H1 (cell line): ENCODE measurements around the gene MAFB. TPM values are rescaled to one million over a fixed set of nuclear protein-coding genes. Genes with fewer than 3 reads are reported as not detected.
A peak's percentile ranks its signal among the peaks of the same experiment; 100 is the strongest.

Experiments
- CTCF ChIA-PET: fragments of 300-600 bp; sonication (Branson Sonifier 250); formaldehyde crosslinking; loops from one replicate; lab custom pipeline; 2021; ENCODE audit not compliant: partially characterized antibody; lab: Charles Lee
- POLR2A ChIA-PET: fragments of 300-600 bp; sonication (Branson Sonifier 250); formaldehyde crosslinking; loops from one replicate; lab custom pipeline; 2021; ENCODE audit warnings: inconsistent platforms; ENCODE audit not compliant: partially characterized antibody; lab: Charles Lee
- DNase-seq, 2 experiments: peaks; one replicate each; pipeline versions ENCODE4 v3.0.0 to v3.0.0-alpha.2; 2010 to 2022; ENCODE audit warnings: low spot score in 2 of 2, low read depth in 1 of 2, mixed read lengths in 1 of 2
- FAIRE-seq: peaks from 2 replicates; lab custom pipeline; 2011; peaks lifted over from hg19 to GRCh38; lab: Jason Lieb, UNC
- H2AFZ ChIP-seq: 2 replicates; pipeline ENCODE4 v1.8.1; 2012; ENCODE audit warnings: low read length, inconsistent platforms
- H2AK5ac ChIP-seq: 2 replicates; pipeline ENCODE4 v1.6.1; 2013; ENCODE audit warnings: low read depth, low read length
- H2BK120ac ChIP-seq: replicated peaks from 2 replicates; pipeline ENCODE3; 2013; ENCODE audit warnings: low read depth, low read length, inconsistent platforms
- H2BK12ac ChIP-seq: 2 replicates; pipeline ENCODE4 v1.6.1; 2013; ENCODE audit warnings: low read depth, low read length
- H2BK15ac ChIP-seq: 2 replicates; pipeline ENCODE4 v1.6.1; 2013; ENCODE audit warnings: low read length
- H2BK20ac ChIP-seq: 2 replicates; pipeline ENCODE4 v1.6.1; 2013; ENCODE audit warnings: low read length
- H2BK5ac ChIP-seq: 2 replicates; pipeline ENCODE4 v1.6.1; 2013; ENCODE audit warnings: low read depth, low read length
- H3K14ac ChIP-seq: 2 replicates; pipeline ENCODE4 v1.6.1; 2013; ENCODE audit warnings: inconsistent platforms; ENCODE audit not compliant: insufficient read length
- H3K18ac ChIP-seq: 2 replicates; pipeline ENCODE4 v1.6.1; 2013; ENCODE audit warnings: low read length; ENCODE audit errors: extremely low read depth
- H3K23ac ChIP-seq: 2 replicates; pipeline ENCODE4 v1.6.1; 2013; ENCODE audit warnings: inconsistent platforms; ENCODE audit not compliant: insufficient read length
- H3K23me2 ChIP-seq: 2 replicates; pipeline ENCODE4 v1.6.1; 2013; ENCODE audit warnings: low read depth, low read length
- H3K27ac ChIP-seq: 2 replicates; pipeline ENCODE4 v1.6.1; 2011; ENCODE audit warnings: low read depth, low read length, inconsistent platforms
- H3K27me3 ChIP-seq, 4 experiments: replicated peaks in 1 of 4; 1 replicate in 1 of 4; 2 replicates in 3 of 4; pipeline versions ENCODE4 v1.6.1 to v1.8.1; 2011 to 2013; ENCODE audit warnings: low read length in 3 of 4, mild to moderate bottlenecking in 3 of 4, inconsistent platforms in 2 of 4, mixed read lengths in 2 of 4, moderate library complexity in 1 of 4; ENCODE audit not compliant: control insufficient read depth in 3 of 4, insufficient read depth in 3 of 4; ENCODE audit errors: extremely low read depth in 1 of 4
- H3K36me3 ChIP-seq, 4 experiments: 2 replicates each; pipeline versions ENCODE4 v1.6.1 to v1.8.1; 2011 to 2013; ENCODE audit warnings: mild to moderate bottlenecking in 4 of 4, low read length in 3 of 4, moderate library complexity in 2 of 4, control low read depth in 1 of 4, inconsistent platforms in 1 of 4; ENCODE audit not compliant: insufficient read depth in 4 of 4, control insufficient read depth in 2 of 4
- H3K4ac ChIP-seq: replicated peaks from 2 replicates; pipeline ENCODE3; 2013; ENCODE audit warnings: low read length, low read depth, mixed read lengths, inconsistent platforms; ENCODE audit not compliant: insufficient read length
- H3K4me1 ChIP-seq, 4 experiments: replicated peaks in 1 of 4; 1 replicate in 1 of 4; 2 replicates in 3 of 4; pipeline versions ENCODE4 v1.6.1 to v1.8.1; 2011 to 2013; ENCODE audit warnings: low read length in 3 of 4, inconsistent platforms in 2 of 4, mixed read lengths in 1 of 4; ENCODE audit not compliant: insufficient read depth in 4 of 4, control insufficient read depth in 3 of 4
- H3K4me2 ChIP-seq, 2 experiments: 2 replicates each; pipeline versions ENCODE4 v1.6.1 to v1.8.1; 2011 to 2013; ENCODE audit warnings: low read depth in 2 of 2, low read length in 2 of 2, control low read depth in 1 of 2, inconsistent platforms in 1 of 2, mild to moderate bottlenecking in 1 of 2; ENCODE audit not compliant: insufficient read depth in 1 of 2
- H3K4me3 ChIP-seq, 4 experiments: fragments of 200-600, 300-600 bp in 1 of 4; sonication (generic), shearing (Covaris generic), sonication (Bioruptor Twin) in 1 of 4; 2 replicates each; pipeline versions ENCODE4 v1.5.1 to v1.8.1; 2011 to 2016; ENCODE audit warnings: low read length in 4 of 4, low read depth in 3 of 4, control low read depth in 2 of 4, inconsistent platforms in 2 of 4, mild to moderate bottlenecking in 2 of 4, mixed read lengths in 1 of 4, moderate library complexity in 1 of 4; ENCODE audit not compliant: insufficient read depth in 2 of 4; ENCODE audit errors: extremely low read depth in 1 of 4
- H3K56ac ChIP-seq: replicated peaks from 2 replicates; pipeline ENCODE3; 2013; ENCODE audit warnings: low read depth, mild to moderate bottlenecking, mixed read lengths, low read length, inconsistent platforms; ENCODE audit not compliant: insufficient read length
- H3K79me1 ChIP-seq: 2 replicates; pipeline ENCODE4 v1.6.1; 2013; ENCODE audit warnings: low read depth, low read length, control low read depth
- H3K79me2 ChIP-seq, 2 experiments: 2 replicates each; pipeline versions ENCODE4 v1.6.1 to v1.8.1; 2012 to 2013; ENCODE audit warnings: low read length in 2 of 2, mild to moderate bottlenecking in 2 of 2, inconsistent platforms in 1 of 2; ENCODE audit not compliant: insufficient read depth in 2 of 2, control insufficient read depth in 1 of 2
- H3K9ac ChIP-seq, 4 experiments: replicated peaks in 1 of 4; 1 replicate in 1 of 4; 2 replicates in 3 of 4; pipeline versions ENCODE4 v1.6.1 to v1.8.1; 2011 to 2013; ENCODE audit warnings: low read depth in 3 of 4, low read length in 3 of 4, control low read depth in 2 of 4, mild to moderate bottlenecking in 2 of 4, moderate library complexity in 2 of 4, inconsistent platforms in 1 of 4; ENCODE audit errors: extremely low read depth in 1 of 4
- H3K9me3 ChIP-seq, 2 experiments: 2 replicates each; pipeline versions ENCODE4 v1.6.1 to v1.8.1; 2012 to 2013; ENCODE audit warnings: mild to moderate bottlenecking in 2 of 2, moderate library complexity in 2 of 2, control low read depth in 1 of 2, inconsistent platforms in 1 of 2, low read depth in 1 of 2, low read length in 1 of 2, mixed read lengths in 1 of 2; ENCODE audit not compliant: insufficient read depth in 2 of 2
- H4K20me1 ChIP-seq, 2 experiments: replicated peaks in 1 of 2; 2 replicates each; pipeline versions ENCODE3 to v1.8.1; 2011 to 2013; ENCODE audit warnings: inconsistent platforms in 2 of 2, low read length in 2 of 2, mild to moderate bottlenecking in 1 of 2; ENCODE audit not compliant: insufficient read depth in 2 of 2, control insufficient read depth in 1 of 2
- H4K5ac ChIP-seq: 2 replicates; pipeline ENCODE4 v1.6.1; 2013; ENCODE audit warnings: low read length, low read depth, mixed read lengths, inconsistent platforms; ENCODE audit not compliant: insufficient read length
- H4K8ac ChIP-seq: 2 replicates; pipeline ENCODE4 v1.8.0; 2013; ENCODE audit warnings: mild to moderate bottlenecking, moderate library complexity, low read length, inconsistent platforms; ENCODE audit not compliant: insufficient read depth; ENCODE audit errors: extremely low read depth
- H4K91ac ChIP-seq: replicated peaks from 2 replicates; pipeline ENCODE3; 2013; ENCODE audit warnings: low read length, mixed read lengths, inconsistent platforms; ENCODE audit not compliant: insufficient read length
- BRCA1 ChIP-seq: IDR thresholded peaks from 2 replicates; pipeline ENCODE4 v1.6.1; 2012; ENCODE audit warnings: low read depth, low read length, improper control_type of control experiment
- CHD2 ChIP-seq: IDR thresholded peaks from 2 replicates; pipeline ENCODE4 v1.6.1; 2012; ENCODE audit warnings: low read length, improper control_type of control experiment
- EP300 ChIP-seq, 2 experiments: IDR thresholded peaks; 1 replicate in 1 of 2; 2 replicates in 1 of 2; pipeline ENCODE4 v1.6.1; 2011 to 2012; ENCODE audit warnings: low read depth in 2 of 2, low read length in 2 of 2, mild to moderate bottlenecking in 2 of 2, borderline replicate concordance in 1 of 2, inconsistent platforms in 1 of 2, moderate library complexity in 1 of 2
- GABPA ChIP-seq: IDR thresholded peaks from 2 replicates; pipeline ENCODE4 v1.6.1; 2011; ENCODE audit warnings: mild to moderate bottlenecking, low read length, moderate library complexity, borderline replicate concordance; ENCODE audit not compliant: insufficient read depth
- HDAC2 ChIP-seq, 2 experiments: fragments of 300-600 bp in 1 of 2; sonication (generic) in 1 of 2; IDR thresholded peaks; 2 replicates each; pipeline ENCODE4 v1.6.1; 2011 to 2012; ENCODE audit warnings: low read depth in 2 of 2, low read length in 2 of 2, mild to moderate bottlenecking in 2 of 2, moderate library complexity in 2 of 2, borderline replicate concordance in 1 of 2, inconsistent platforms in 1 of 2
- PHF8 ChIP-seq: fragments of 200-600 bp; sonication (generic); conservative IDR thresholded peaks from 2 replicates; pipeline ENCODE4 v1.7.1; 2012; ENCODE audit warnings: low read depth, mild to moderate bottlenecking, inconsistent platforms, low read length, moderate library complexity
- RXRA ChIP-seq: IDR thresholded peaks from 2 replicates; pipeline ENCODE4 v1.6.1; 2011; ENCODE audit warnings: low read depth, mild to moderate bottlenecking, low read length, moderate library complexity; ENCODE audit not compliant: insufficient read depth
- SAP30 ChIP-seq: fragments of 300-600 bp; sonication (generic); IDR thresholded peaks from 2 replicates; pipeline ENCODE4 v1.7.1; 2012; ENCODE audit warnings: low read length, moderate library complexity, mild to moderate bottlenecking, inconsistent platforms; ENCODE audit not compliant: insufficient read depth, insufficient replicate concordance
- SIN3A ChIP-seq, 2 experiments: IDR thresholded peaks in 1 of 2; conservative IDR thresholded peaks in 1 of 2; 2 replicates each; pipeline ENCODE4 v1.6.1; 2011 to 2012; ENCODE audit warnings: low read length in 2 of 2, improper control_type of control experiment in 1 of 2, low read depth in 1 of 2, mild to moderate bottlenecking in 1 of 2
- SIRT6 ChIP-seq: IDR thresholded peaks from one replicate; pipeline ENCODE4 v1.7.1; 2012; ENCODE audit warnings: low read length, inconsistent platforms
- TAF7 ChIP-seq: optimal IDR thresholded peaks from 2 replicates; pipeline ENCODE3; 2011; ENCODE audit warnings: low read depth, mild to moderate bottlenecking, inconsistent platforms, low read length, moderate library complexity, borderline replicate concordance
- TBP ChIP-seq: IDR thresholded peaks from 2 replicates; pipeline ENCODE4 v1.6.1; 2011; ENCODE audit warnings: low read depth, low read length, improper control_type of control experiment
- TCF12 ChIP-seq: IDR thresholded peaks from 2 replicates; pipeline ENCODE4 v1.6.1; 2011; ENCODE audit warnings: low read depth, mild to moderate bottlenecking, low read length
- YY1 ChIP-seq: IDR thresholded peaks from 2 replicates; pipeline ENCODE4 v1.6.1; 2011; ENCODE audit warnings: low read depth, mild to moderate bottlenecking, low read length
- WGBS, 2 experiments: shearing (Covaris generic) in 1 of 2; methylation state at CpG; one replicate each; pipeline versions ENCODE4 v1.1.6 to v1.1.7; 2013 to 2015; ENCODE audit warnings: low lambda C conversion rate in 2 of 2, mixed read lengths in 2 of 2, inconsistent platforms in 1 of 2, low coverage in 1 of 2, missing lambda C conversion rate in 1 of 2; ENCODE audit not compliant: insufficient replicate concordance in 2 of 2, insufficient coverage in 1 of 2, insufficient read length in 1 of 2; ENCODE audit errors: extremely low coverage in 1 of 2, missing lambda C conversion rate in 1 of 2; 5-methylcytosine and 5-hydroxymethylcytosine counted together
- polyA plus RNA-seq, 7 experiments: library from polyadenylated mRNA; depleted of rRNA in 3 of 7; stranded (reverse) in 5 of 7; unstranded in 2 of 7; fragments of >200 nt in 5 of 7; fragments of 200-250 nt in 2 of 7; gene quantifications; 1 replicate in 5 of 7; 2 replicates in 1 of 7; 4 replicates in 1 of 7; pipeline versions ENCODE4 v1.2.1 to v1.2.3, GENCODE V29; 2011 to 2013; ENCODE audit warnings: missing spikeins in 2 of 7, mixed read lengths in 2 of 7
- total RNA-seq: library from RNA; stranded (reverse); fragmentation: NEBNext Ultra II Directional; extraction: Animal tissue kit (Norgen Biotek cat#: 25700); gene quantifications from 2 replicates; pipeline ENCODE4 v1.2.1, GENCODE V29; 2021

Gene MAFB
- total and polyA plus RNA-seq, 2 of the 8 experiments (the other 6 are each of a cell fraction or from before 2014, with no cell fraction given), result 0.83 to 1.8 TPM

- no peak overlapping the region for H2BK15ac ChIP-seq
- WGBS, 2 experiments, result 87% methylated on average over 5 of the region's 5 CpGs; no CpG with 5 or more reads in 1 of the 2 experiments
- H2BK5ac ChIP-seq, result no peak overlapping the region
- H3K9ac ChIP-seq, result no peak overlapping the region
- no peaks in the 10 kb centered on the region for H3K36me3 ChIP-seq
- H4K8ac ChIP-seq, result no peak overlapping the region
- H2AK5ac ChIP-seq, result no peak overlapping the region
- H3K4me1 ChIP-seq, result no peaks in the 10 kb centered on the region; a peak in 1 of 7 replicates
- peaks cover 7% of the 10 kb centered on the region; the same call in 1 of the 2 replicates for H3K23me2 ChIP-seq
- H3K4me2 ChIP-seq, result no peak overlapping the region
- H3K27ac ChIP-seq, result no peak overlapping the region
- no peaks in the 10 kb centered on the region for H3K27me3 ChIP-seq
- DNase-seq (no peak), FAIRE-seq (no peak)
- ChIA-PET POLR2A (interaction anchor here (1.2 kb wide), 1 partner anchor 29 kb away, joined by 3 read pairs; no protein-coding TSS in a partner anchor), CTCF (no interaction called here)
- H3K18ac ChIP-seq, result no peak overlapping the region
- no peak overlapping the region for H2AFZ ChIP-seq
- no peak overlapping the region for H2BK120ac ChIP-seq
- no peaks in the 10 kb centered on the region for H3K79me2 ChIP-seq
- peaks cover 0 to 1% of the 10 kb centered on the region in 2 experiments for H4K20me1 ChIP-seq
- no peak overlapping the region for H3K14ac ChIP-seq
- H2BK20ac ChIP-seq, result no peak overlapping the region
- no peak overlapping the region for H3K56ac ChIP-seq
- H3K4ac ChIP-seq, result no peak overlapping the region
- H3K79me1 ChIP-seq, result no peaks in the 10 kb centered on the region
- H3K4me3 ChIP-seq, result no peak overlapping the region
- no peaks in the 10 kb centered on the region for H3K9me3 ChIP-seq
- no peak overlapping the region for H4K91ac ChIP-seq
- H4K5ac ChIP-seq, result no peak overlapping the region
- peak overlapping the region; percentile 37 for H3K23ac ChIP-seq
- no peak overlapping the region for H2BK12ac ChIP-seq
- TF ChIP-seq TAF7, result no peak
- TF ChIP-seq SAP30, result no peak
- no peak for TF ChIP-seq PHF8
- no peak for TF ChIP-seq YY1
- no peak for TF ChIP-seq BRCA1
- TF ChIP-seq HDAC2 (IDR thresholded peaks at IDR 0.05; ENCODE audit: borderline replicate concordance in 1 of 2, low read depth in 2 of 2, low read length in 2 of 2), result no peak
- no peak for TF ChIP-seq RXRA
- no peak for TF ChIP-seq TBP
- TF ChIP-seq EP300 (IDR thresholded peaks at IDR 0.05; ENCODE audit: borderline replicate concordance in 1 of 2, low read depth in 2 of 2, low read length in 2 of 2), result no peak
- TF ChIP-seq TCF12, result no peak
- TF ChIP-seq SIRT6, result no peak
- TF ChIP-seq CHD2, result no peak
- no peak for TF ChIP-seq SIN3A (conservative IDR thresholded peaks at IDR 0.05 in 1 of 2, IDR thresholded peaks at IDR 0.05 in 1 of 2; ENCODE audit: low read depth in 1 of 2, low read length in 2 of 2)
- TF ChIP-seq GABPA, result no peak
Measured at GRCh38 chr20:40643891-40644290, 45.1 kb downstream of the MAFB start.
